ENCODE data around the gene TMPRSS11A. TPM values are rescaled to one million over a fixed set of nuclear protein-coding genes. Genes with fewer than 3 reads are reported as not detected.

Gene TMPRSS11A
- total RNA-seq, 2 experiments from 2014 or later, result not detected

DNA sequence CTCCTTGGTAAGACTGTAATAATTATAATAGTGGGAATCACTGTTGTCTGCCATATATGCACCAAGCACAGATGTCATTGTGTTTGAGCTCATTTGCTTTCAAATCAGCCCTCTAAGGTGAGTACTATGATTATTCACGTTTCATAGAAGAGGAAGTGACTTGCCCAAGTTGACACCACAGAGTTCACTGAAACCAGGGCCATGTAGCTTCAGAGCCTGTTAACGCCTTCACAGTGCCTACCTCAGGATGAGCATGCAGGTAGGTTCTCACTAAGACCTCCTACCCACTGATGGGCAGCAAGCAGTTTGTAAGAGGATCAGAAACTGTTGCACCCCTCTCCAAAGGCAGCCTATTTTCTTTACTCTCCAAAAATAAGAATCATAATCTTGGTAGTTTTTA, 27.4 kb downstream of the TMPRSS11A start:
- no peaks in the 10 kb centered on the region for H3K4me1 ChIP-seq (ENCODE audit: insufficient read depth, low read length, poor library complexity, severe bottlenecking)
- H3K36me3 ChIP-seq (ENCODE audit: insufficient read depth, low read length), result no peaks in the 10 kb centered on the region
- DNase-seq (ENCODE audit: low spot score), result no peak
- no peaks in the 10 kb centered on the region for H3K9me2 ChIP-seq (ENCODE audit: insufficient read depth, low read length)
- H2AFZ ChIP-seq (ENCODE audit: low read length), result no peak overlapping the region
- intact Hi-C loops (cut with micrococcal nuclease; ENCODE audit: unreplicated experiment), result no loop called here
- TF ChIP-seq, protein P1, sequence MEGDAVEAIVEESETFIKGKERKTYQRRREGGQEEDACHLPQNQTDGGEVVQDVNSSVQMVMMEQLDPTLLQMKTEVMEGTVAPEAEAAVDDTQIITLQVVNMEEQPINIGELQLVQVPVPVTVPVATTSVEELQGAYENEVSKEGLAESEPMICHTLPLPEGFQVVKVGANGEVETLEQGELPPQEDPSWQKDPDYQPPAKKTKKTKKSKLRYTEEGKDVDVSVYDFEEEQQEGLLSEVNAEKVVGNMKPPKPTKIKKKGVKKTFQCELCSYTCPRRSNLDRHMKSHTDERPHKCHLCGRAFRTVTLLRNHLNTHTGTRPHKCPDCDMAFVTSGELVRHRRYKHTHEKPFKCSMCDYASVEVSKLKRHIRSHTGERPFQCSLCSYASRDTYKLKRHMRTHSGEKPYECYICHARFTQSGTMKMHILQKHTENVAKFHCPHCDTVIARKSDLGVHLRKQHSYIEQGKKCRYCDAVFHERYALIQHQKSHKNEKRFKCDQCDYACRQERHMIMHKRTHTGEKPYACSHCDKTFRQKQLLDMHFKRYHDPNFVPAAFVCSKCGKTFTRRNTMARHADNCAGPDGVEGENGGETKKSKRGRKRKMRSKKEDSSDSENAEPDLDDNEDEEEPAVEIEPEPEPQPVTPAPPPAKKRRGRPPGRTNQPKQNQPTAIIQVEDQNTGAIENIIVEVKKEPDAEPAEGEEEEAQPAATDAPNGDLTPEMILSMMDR (conservative IDR thresholded peaks at IDR 0.05; ENCODE audit: low read length), result no peak
- TF ChIP-seq EZH2phosphoT487 (IDR thresholded peaks at IDR 0.05; ENCODE audit: borderline replicate concordance, low read depth, low read length), result no peak
- H3K79me2 ChIP-seq (ENCODE audit: insufficient read depth, low read depth, low read length), result no peaks in the 10 kb centered on the region
- no peak overlapping the region for H3K27ac ChIP-seq (ENCODE audit: low read depth, low read length, poor library complexity, severe bottlenecking)
- H4K20me1 ChIP-seq (ENCODE audit: insufficient read depth, low read length), result no peaks in the 10 kb centered on the region
- no peak overlapping the region for H3K4me2 ChIP-seq (ENCODE audit: low read length)
- no TSS peak for BruUV-seq (replicated peaks)
- POLR2A ChIA-PET, result no interaction called here
- H3K4me3 ChIP-seq (ENCODE audit: low read depth, low read length, poor library complexity, severe bottlenecking), result no peak overlapping the region
- CTCF ChIA-PET (ENCODE audit: unreplicated experiment), result no interaction called here
- no peaks in the 10 kb centered on the region for H3K9me3 ChIP-seq (ENCODE audit: low read length)

DNA sequence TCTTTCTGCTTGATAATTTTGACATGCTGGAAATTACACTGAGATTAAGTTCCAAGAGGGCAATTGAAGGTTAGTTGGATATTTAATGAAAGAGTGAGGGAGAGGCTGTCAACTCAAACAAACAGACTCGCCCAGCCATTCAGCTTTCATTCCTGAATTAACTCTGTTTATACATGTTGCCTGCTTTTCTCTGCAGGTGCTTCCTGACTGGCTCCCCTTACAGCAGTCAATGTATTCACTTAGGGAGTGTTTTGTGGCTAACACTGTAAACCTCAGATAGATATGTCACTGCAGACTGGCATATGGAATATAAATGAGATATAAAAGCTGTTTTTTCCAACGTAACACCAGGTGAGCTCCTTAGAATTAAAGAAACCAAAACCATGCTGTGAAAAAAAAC, 28.7 kb downstream of the TMPRSS11A start:
- no peak overlapping the region for H3K4me2 ChIP-seq (ENCODE audit: low read length)
- no peaks in the 10 kb centered on the region for H3K9me2 ChIP-seq (ENCODE audit: insufficient read depth, low read length)
- BruUV-seq (replicated peaks), result no TSS peak
- no peaks in the 10 kb centered on the region for H3K9me3 ChIP-seq (ENCODE audit: low read length)
- no peak overlapping the region for H3K27ac ChIP-seq (ENCODE audit: low read depth, low read length, poor library complexity, severe bottlenecking)
- ChIA-PET CTCF (ENCODE audit: unreplicated experiment) (no interaction called here), POLR2A (no interaction called here)
- no peak overlapping the region for H2AFZ ChIP-seq (ENCODE audit: low read length)
- H4K20me1 ChIP-seq (ENCODE audit: insufficient read depth, low read length), result no peaks in the 10 kb centered on the region
- intact Hi-C loops (cut with micrococcal nuclease; ENCODE audit: unreplicated experiment), result no loop called here
- TF ChIP-seq, protein P1 (conservative IDR thresholded peaks at IDR 0.05; ENCODE audit: low read length), result no peak
- TF ChIP-seq EZH2phosphoT487 (IDR thresholded peaks at IDR 0.05; ENCODE audit: borderline replicate concordance, low read depth, low read length), result no peak
- H3K4me3 ChIP-seq (ENCODE audit: low read depth, low read length, poor library complexity, severe bottlenecking), result no peak overlapping the region
- DNase-seq (ENCODE audit: low spot score), result no peak
- no peaks in the 10 kb centered on the region for H3K4me1 ChIP-seq (ENCODE audit: insufficient read depth, low read length, poor library complexity, severe bottlenecking)
- H3K36me3 ChIP-seq (ENCODE audit: insufficient read depth, low read length), result no peaks in the 10 kb centered on the region
- no peaks in the 10 kb centered on the region for H3K79me2 ChIP-seq (ENCODE audit: insufficient read depth, low read depth, low read length)

DNA sequence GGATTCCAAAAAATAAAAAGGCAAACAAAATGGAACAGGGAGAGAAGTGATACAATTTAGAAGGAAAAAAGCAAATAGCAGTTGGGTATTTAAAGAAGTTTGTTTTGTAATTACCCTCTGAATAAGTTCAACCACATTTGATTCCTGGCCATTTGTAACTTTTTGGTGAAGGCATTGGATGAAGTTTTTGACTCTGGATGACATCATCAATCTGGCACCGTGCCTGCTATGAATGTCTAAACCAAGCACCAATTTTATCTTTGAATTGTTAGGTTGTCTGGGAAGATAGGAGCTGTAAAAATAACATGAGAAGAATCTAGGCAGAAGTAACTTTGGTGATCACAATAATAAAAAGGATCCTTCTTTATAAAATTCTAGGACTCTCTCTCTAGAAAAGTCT, 29.5 kb downstream of the TMPRSS11A start:
- TF ChIP-seq, protein P1 (conservative IDR thresholded peaks at IDR 0.05; ENCODE audit: low read length), result no peak
- TF ChIP-seq EZH2phosphoT487 (IDR thresholded peaks at IDR 0.05; ENCODE audit: borderline replicate concordance, low read depth, low read length), result no peak
- Histone ChIP-seq H3K4me2 (ENCODE audit: low read length) (no peak overlapping the region), H3K27ac (ENCODE audit: low read depth, low read length, poor library complexity, severe bottlenecking) (no peak overlapping the region), H3K4me3 (ENCODE audit: low read depth, low read length, poor library complexity, severe bottlenecking) (no peak overlapping the region), H2AFZ (ENCODE audit: low read length) (no peak overlapping the region), H3K4me1 (ENCODE audit: insufficient read depth, low read length, poor library complexity, severe bottlenecking) (no peaks in the 10 kb centered on the region), H3K36me3 (ENCODE audit: insufficient read depth, low read length) (no peaks in the 10 kb centered on the region), H3K9me2 (ENCODE audit: insufficient read depth, low read length) (no peaks in the 10 kb centered on the region), H3K9me3 (ENCODE audit: low read length) (no peaks in the 10 kb centered on the region), H4K20me1 (ENCODE audit: insufficient read depth, low read length) (no peaks in the 10 kb centered on the region), H3K79me2 (ENCODE audit: insufficient read depth, low read depth, low read length) (no peaks in the 10 kb centered on the region)
- no TSS peak for BruUV-seq (replicated peaks)
- ChIA-PET CTCF (ENCODE audit: unreplicated experiment) (no interaction called here), POLR2A (no interaction called here)
- DNase-seq (ENCODE audit: low spot score), result no peak
- intact Hi-C loops (cut with micrococcal nuclease; ENCODE audit: unreplicated experiment), result no loop called here

All from OCI-LY7 (cell line).